A172 (cell line): ENCODE results near the gene PDLIM3. TPM values are rescaled to one million over a fixed set of nuclear protein-coding genes. Genes with fewer than 3 reads are reported as not detected.
"Not testable (repeated sequence)": the region's sequence is repeated elsewhere in the genome, so short reads cannot be mapped to it uniquely, and the experiment has no call there.

Source experiments
- DNase-seq: peaks from one replicate; pipeline ENCODE4 v3.0.0-alpha.2; 2015; ENCODE audit warnings: low spot score
- total RNA-seq: library from RNA; depleted of rRNA; stranded (reverse); fragments of >200 nt; shearing (Covaris generic); gene quantifications from 2 replicates; pipeline ENCODE4 v1.2.3, GENCODE V29; 2014

The PDLIM3 gene
- total RNA-seq, 1 experiment from 2014 or later: 6.0 TPM

DNA sequence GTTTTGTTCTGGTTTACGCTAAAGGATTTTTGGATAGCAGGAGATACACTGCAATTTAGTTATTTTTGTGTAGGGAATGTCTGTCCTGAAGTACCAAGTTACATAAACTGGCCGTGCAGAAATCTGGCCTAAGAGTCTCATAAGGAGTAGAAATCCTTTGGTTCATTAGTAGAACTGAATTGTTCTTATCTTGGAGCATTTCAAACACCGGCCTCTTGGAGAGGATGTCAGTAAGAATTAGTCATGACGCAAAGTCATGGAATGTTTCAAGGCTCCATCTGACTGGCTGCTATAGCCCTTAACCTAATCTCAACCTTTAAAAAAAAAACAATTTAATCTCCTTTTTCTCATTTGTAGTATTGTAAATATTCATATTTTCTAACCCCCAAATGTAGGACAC, 15.2 kb downstream of the PDLIM3 start:
- DNase-seq: peak; percentile 36

DNA sequence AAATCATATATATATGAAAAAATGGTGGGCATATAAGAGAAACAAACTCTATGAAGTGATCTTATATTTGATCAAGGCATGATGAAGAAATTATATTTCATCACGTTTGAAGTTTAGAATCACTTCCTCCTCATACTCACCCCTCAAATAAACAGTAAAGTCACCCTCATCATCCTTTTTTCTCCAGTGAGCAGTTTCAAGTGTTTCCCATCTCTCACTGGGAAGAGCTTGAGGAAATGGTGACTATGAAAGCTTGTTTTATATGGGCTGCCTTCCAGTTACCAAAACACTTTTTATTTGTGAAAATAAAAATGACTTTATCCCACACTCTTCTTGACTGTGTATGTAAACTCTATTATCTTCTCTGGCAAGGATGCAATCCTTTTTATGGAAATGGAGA, 16.8 kb downstream of the PDLIM3 start:
- DNase-seq: no peak

DNA sequence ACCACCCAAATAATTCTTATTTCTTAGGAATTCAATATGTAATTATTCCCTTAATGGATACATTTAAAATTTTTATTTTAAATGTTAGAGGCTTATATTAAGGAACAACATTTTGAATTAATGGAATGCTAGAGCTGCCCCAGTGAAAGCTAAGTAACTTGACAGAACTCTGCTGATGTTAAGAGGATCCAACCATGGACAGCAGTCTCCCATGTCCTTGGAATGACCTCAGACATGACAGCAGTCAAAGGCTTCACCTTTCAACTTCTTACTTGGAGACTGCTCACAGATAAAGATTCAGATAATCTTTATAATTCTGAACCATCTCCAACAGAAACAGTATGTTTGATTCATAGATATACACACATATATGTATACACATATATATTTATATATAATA, 17.2 kb downstream of the PDLIM3 start:
- DNase-seq: no peak

DNA sequence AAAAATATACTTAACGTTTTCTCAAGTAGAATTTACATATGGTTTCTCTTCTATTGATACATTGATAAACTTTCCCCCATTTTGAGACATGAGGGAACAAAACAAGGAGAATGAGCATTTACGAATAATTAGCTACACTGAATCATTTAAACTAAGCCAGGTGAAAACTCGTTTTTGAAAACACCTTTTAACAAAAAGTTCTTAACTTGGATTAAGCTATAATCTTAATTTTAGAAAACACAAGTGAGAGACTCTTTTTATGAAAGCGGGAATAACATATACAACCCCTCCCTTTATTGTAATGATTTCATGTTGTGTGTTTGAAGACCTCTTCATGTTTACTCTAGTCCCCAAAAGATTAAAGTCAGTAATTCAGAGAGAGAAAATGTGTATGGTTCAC, 20.1 kb downstream of the PDLIM3 start:
- no peak for DNase-seq

DNA sequence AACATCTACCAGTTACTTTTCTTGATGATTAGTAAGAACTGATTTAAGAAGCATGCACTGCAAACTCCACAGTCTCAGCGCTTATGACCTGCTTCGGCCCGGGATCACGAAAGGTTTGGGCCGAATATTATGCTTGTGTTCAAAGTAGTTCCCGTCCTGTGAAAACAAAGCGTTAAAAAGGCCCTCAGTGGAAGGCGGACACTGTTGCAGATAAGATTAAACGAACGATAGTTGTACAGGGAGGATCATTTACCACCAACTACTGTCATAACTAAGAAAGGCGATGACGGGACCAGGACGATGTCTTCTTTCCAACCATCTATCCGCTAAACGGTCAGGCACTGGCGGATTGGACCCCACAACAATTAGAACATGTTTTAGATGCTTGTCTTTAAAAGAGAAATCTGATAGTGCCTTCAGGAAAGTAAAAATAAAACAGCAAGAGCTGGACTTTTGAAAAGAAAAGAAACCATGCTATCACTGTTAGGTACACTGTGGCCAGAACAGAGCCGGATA, 21.1 kb downstream of the PDLIM3 start:
- no peak for DNase-seq

DNA sequence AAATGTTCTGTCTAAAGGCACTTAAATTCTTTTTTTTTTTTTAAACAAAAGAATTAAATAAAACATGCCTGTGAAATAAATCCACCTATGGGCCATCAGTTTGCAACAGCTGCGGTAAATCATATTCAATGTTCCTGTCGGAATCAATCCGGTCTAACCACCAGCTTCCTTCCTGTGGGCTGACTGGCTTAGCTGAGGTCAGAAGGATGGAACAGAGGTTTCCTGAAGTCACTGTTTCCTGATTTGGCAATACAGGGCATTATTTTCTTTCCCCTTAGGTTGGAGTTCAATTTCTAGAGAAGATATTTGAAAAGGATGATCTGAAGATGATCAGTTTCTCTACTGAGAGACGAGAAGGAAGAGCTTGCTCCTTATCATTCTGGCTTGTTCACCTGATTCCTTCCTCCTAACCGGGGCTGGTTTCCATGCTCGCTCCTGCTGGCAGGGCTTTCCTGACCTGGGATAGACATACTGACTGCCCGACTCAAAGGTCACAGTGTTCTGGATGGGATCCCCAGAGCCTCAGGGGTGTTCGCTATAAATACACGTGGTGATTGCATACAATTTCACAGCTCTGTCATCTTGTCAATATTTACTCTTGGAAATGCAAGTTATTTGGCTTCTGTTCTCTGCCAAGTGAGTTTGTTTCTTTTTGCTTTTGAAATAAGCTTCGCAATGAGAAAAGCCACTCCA, 21.7 kb downstream of the PDLIM3 start:
- DNase-seq: no peak

DNA sequence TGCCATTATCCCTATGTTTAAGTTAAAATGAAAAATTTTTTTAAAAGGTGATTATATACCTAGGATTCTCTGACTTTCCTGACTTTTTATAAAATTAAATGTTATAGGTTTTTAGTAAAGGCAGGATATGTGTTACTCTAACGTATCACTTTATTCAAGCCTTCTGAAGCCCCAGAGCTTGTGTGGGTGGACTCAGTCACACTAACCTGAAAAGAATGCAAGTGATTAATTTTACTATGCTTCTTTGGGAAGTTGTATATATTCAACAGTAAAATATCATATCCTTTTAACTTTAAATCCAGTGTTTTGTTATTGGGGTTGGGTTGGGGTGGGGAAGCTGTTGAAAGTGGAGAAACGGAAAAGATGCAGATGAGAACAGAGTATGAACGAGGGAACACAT, 22.8 kb downstream of the PDLIM3 start:
- no peak for DNase-seq

DNA sequence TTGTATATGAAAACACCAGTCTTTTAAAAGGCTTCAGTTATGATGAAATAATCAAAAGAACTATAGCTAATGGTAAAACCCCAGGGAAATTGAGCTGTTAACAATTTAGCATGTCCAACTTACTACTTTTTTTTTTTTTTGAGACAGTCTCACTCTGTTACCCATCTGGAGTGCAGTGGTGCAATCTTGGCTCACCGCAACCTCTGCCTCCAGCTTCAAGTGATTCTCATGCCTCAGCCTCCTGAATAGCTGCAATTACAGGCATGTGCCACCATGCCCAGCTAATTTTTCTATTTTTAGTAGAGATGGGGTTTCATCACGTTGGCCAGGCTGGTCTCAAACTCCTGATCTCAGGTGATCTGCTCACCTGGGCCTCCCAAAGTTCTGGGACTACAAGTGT, 24.1 kb downstream of the PDLIM3 start:
- DNase-seq: not testable (repeated sequence)

DNA sequence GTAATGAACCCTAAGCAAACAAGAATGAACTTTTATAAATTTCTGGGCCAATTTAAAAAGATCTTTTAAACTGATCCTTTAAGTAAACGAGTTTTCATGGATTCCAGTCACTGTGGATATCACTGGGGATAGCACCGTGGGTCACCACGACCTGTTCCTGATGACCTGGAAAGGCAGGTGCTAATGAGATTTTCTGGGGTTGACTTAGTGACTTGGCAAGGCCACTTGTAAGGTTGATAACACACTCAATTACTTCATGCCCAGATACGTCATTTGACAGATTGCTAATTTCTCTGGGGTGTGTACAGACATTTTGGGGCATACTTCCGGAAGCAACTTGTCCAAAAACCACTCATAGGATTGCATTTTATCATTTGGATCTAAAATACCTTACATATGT, 24.5 kb downstream of the PDLIM3 start:
- DNase-seq: no peak

DNA sequence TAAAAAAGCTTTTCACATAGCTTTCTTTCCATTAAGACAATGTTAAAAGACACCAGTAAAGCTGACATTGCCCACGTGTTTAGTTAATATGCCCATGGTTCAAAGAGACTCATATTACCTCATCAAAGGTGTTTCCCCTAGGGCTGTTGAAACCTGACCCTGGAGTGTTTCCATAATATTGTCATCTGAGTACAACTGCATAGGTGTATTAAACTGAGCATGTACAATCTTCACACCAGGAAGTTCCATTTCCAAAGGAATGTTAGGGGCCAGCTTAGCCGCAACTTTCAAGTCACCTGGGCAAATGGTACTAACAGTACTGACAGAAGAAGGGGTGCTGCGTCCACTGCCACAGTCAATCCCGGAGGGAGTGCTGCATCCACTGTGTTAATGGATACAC, 27.1 kb downstream of the PDLIM3 start:
- DNase-seq: no peak

DNA sequence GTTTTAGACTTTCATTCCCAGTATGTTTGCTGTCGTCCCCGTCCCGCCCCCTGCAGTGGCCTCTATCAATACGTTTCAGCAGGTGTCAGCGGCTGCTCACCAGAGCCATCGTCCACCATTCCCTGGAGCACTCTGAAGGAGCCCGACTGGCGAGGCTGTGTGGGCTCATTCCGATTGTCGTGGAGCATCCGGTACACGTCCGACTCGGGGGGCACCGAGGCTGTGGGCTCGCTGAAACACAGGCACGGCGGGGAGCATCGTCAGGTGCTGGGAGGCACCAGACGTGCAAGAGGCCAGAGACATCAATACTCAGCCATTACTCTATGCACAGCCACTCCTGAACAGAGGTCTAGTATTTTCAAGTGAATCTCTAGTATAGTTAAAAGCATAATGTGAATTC, 28.9 kb downstream of the PDLIM3 start:
- DNase-seq: no peak

DNA sequence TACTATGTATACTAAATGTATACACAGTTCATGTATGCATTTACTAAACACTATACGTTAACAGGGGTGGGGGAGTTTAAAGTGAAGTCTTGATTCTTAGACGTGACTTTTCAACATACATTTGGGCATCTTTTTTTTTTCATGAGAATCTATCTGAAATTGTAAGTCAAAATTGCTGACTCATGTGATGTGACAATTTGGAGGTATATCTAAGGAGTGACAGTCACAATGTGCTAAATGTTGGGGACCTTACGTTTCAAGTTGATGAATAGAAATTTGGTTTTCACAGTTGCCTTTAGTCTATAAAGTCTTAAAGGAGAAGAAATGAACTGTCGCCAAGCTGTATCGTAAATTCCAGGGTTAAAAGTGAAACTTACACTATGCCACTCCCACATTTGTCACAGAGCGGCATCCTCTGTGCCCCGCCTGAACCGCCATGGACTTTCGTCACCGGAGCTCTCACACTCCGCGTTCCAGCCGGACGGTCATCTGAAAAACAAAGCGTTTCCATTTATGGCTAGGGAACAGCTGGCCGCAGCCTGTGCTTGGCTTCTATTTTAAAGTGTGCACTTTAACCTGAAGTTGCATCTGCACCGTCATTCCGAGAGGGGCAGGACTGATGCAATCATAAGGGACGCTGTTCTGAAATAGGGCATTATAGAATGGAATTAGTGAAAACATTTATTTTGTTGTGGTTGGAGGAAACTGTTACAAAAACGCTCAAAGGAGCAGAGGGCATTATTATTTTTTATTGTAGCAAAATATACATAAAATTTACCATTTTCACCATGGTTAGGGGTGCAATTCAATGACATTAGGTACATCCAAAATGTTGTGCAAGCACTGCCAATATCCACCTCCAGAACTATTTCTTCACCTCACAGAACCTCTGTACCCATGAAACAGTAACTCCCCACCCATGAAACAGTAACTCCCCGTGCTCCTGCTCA, 30.9 kb downstream of the PDLIM3 start:
- peak; percentile 50 for DNase-seq

DNA sequence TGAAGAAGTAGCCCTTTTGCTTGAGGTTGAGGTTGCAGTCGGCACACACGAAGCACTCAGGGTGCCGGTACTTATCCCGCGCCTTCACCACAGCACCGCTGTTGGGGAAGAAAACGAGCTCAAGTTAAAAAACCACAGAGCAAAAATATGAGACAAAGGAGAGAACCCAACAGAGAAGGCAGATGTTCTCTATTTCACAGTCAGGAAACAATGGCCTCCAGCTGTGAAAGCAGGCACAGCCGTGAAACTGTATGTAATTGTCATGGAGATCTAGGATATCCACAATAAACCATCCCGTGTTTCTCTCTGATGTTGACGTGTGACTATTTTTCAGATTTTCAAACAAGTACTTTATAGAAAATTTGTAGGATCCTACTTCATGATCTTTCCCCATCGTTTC, 32.9 kb downstream of the PDLIM3 start:
- no peak for DNase-seq

DNA sequence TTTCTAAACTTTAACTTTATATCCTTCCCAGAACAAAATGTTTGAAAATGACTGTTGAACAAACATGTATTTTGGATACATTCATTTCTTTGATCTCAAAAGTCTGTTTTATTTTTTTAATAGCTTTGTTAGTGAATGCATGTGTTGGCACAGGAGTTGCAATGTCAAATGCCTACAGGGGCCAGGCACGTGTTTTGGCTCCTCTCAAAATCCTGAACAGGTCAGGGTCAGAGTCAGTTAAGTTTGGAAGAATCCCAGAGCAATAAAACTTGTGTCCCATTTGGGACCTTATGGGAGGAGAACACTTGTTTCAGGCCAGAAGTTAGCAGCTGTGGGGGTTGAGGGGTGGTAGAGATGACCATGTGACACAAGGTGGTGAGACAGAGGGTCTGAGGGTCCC, 34.7 kb downstream of the PDLIM3 start:
- no peak for DNase-seq

DNA sequence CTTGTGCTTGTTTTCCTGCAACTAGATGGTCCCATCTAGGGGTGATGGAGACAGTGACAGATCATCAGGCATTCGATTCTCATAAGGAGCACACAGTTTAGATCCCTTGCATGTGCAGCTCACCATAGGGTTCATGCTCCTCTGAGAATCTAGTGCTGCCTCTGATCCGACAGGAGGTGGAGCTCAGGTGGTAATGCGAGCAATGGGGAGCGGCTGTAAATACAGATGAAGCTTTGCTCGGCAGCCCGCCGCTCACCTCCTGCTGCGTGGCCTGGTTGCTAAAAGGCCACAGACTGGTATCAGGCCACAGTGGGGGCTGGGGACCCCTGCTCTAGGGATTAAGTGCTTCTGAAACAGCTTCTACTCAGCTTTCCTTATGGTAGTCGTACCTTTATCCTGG, 35.3 kb downstream of the PDLIM3 start:
- no peak for DNase-seq

DNA sequence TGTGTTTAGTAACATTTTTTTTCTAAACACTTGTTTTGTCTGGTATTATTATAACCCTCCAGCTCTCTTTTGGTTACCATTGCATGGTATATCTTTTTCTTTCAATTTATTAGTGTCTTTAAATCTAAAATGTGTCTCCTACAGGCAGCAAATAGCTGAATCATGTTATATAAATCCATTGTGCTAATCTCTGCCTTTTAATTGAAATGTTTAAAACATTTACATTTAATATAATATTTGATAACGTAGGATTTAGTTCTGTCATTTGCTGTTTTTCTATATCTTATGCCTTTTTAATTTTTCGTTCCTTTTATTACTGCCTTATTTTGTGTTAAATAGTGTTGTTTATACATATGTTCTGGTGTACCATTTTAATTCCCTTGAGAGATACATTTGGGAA, 46.7 kb downstream of the PDLIM3 start:
- DNase-seq: no peak

DNA sequence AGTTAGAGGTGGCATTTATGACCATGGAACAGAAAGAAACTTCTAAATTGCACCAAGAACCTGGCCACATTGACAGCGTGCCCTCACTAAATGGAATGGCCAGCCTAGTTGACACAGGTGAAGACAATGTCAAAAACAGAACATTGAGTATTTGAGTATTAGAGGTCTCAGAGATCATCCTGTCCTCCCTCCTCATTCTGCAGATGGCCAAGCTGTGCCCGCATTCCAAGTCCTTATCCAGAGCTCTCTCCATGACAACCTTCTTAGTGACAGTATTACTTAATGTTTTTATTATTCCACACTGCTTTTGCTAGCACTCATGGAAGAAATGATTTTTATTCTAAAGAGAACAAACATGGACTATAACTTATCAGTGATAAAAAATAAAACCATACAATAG, 53.9 kb downstream of the PDLIM3 start:
- no peak for DNase-seq

DNA sequence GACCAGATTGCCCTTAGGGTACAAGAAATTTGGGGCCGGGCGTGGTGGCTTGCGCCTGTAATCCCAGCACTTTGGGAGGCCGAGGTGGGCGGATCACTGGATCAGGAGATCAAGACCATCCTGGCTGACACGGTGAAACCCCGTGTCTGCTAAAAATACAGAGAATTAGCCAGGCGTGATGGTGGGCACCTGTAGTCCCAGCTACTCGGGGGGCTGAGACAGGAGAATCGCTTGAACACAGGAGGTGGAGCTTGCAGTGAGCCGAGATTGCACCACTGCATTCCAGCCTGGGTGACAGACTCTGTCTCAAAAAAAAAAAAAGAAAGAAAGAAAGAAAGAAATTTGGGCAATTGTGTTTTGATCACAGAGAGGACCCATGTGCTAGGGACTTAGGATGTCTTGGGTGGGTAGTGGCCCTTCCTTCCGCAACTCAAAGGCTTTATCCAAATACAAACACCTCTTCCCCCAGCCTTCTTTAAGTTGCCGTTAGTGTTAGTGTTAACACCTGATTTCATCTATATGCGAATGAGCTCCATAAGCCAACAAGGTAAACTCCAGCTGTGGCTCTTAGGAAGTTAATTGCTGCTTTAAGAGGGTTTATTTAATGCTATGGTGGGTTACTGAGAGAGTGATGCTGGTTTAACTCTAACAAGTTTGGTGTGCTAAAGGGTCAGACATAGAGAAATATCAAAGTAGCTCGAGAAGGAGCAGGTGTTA, 55.1 kb downstream of the PDLIM3 start:
- no peak for DNase-seq

DNA sequence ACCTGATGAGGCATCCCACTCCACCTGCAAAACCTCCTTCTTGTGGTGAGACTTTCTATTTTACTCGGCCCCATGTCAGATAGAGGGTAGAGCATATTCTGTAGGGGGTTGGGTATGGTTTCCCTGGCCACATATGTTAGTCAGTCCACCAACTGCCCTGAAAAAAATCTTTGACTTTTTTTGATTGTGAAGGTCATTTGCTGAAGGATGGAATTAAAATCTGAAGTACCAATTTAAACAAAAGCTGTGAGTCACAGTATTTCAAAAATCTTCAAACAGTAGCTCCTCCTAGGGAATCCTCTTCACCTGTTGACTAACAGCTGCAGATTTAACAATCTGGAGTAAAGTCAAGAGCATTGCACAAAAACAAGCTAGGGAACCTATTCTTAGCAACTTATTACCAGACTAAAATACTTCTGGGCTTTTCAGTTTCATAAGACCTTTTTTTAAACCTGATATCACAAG, 55.8 kb downstream of the PDLIM3 start:
- no peak for DNase-seq

DNA sequence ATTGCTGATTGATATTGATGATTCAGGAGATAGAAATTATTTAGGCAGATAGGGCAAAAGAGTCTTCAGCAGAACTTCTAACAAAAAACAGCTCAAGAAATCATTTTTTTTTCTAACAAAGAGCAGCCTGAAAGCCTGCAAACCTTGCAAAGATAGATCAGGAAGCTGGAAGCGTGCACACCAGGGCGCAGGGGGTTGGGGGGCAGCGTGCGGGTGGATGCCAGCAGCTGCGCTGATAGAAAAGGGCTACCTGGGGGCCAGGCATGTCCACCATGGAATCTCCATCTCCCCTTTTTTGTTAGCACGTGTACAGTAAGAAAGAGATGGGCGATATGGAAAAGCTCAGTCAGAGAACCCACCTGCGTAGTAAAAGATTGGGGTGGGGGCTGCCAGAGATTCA, 62.1 kb downstream of the PDLIM3 start:
- no peak for DNase-seq

DNA sequence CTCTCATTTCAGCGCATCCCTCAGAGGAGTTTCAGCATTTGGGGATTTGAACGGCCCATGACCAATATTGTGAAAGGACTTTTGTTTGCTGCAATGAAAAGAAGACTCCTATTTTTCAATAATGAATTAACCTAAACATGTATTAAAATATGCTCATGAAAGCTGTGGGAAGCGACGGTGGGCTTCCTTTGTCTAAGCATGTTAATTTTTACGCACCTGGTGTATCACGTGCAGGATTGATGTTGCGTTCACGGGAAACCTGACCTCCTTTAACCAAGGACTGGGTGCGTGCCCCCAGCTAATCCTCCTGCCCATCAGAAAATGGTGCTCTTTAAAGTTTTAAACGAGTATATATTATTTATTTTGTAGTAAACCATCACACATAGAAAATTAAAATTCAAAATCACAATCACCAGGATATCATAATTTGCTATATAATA, 63.2 kb downstream of the PDLIM3 start:
- no peak for DNase-seq
